Activated CD4-positive, CD25-positive, alpha-beta regulatory T cell treated with anti-CD3 and anti-CD28 coated beads, Interleukin-2, amount 50 U/mL, for 24 hours (primary cell): ENCODE data around the gene CLTC.
"Not testable (repeated sequence)": the region's sequence is repeated elsewhere in the genome, so short reads cannot be mapped to it uniquely, and the experiment has no call there.

Source experiments
- ATAC-seq, 2 donors: fragments of 150-1000 bp; cut with Tn5 transposase; one replicate each; pipeline ENCODE4 v1.10.0; 2021; ENCODE audit warnings: mild to moderate bottlenecking in 1 of 2, moderate library complexity in 1 of 2

CLTC gene

GRCh38 chr17:59634632-59635541 is 15.2 kb downstream of the CLTC start:
- ATAC-seq: peak; percentile 51 to 70

DNA sequence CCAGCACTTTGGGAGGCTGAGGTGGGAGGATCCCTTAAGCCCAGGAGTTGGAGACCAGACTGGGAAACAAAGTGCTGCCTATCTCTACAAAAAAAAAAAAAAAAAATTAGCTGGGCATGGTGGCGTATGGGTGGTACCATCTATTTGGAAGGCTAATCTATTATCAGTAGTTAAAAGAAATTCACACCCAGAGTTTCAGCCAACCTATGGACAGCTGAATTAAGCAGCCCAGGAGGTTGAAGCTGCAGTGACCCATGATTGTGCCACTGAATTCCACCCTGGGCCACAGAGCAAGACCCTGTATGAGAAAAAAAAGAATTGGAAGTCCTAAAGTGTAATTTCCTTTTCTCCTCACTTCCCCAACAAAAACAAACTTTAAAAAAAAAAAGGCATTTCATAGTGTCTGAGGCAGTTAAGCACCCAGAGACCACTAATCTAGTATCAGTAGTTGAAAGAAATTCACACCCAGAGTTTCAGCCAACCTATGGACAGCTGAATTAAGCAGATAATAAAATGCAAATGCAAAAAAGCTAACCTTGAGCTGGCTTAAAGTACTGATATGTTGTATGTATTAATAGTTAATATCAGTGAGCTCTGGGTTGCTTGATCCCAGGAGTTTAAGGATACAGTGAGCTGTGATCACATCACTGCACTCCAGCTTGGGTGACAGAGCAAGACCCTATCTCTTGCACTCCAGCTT is 18.1 kb downstream of the CLTC start:
- no peak for ATAC-seq

DNA sequence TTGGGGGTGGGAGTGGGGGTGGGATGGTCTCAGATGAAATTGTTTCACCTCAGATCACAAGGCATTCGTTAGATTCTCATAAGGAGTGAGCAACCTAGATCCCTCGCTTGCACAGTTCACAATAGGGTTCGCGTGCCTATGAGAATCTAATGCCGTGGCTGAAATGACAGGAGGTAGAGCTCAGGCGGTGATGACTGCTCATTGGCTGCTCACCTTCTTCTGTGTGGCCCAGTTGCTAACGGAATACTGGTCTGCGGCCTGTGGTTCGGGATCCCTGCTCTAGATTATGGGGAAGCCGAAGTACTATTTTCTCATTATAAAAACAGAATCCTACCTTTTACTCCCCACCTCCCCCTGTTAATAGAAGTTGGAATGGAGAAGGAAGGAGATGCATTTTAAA is 18.9 kb downstream of the CLTC start:
- no peak for ATAC-seq

DNA sequence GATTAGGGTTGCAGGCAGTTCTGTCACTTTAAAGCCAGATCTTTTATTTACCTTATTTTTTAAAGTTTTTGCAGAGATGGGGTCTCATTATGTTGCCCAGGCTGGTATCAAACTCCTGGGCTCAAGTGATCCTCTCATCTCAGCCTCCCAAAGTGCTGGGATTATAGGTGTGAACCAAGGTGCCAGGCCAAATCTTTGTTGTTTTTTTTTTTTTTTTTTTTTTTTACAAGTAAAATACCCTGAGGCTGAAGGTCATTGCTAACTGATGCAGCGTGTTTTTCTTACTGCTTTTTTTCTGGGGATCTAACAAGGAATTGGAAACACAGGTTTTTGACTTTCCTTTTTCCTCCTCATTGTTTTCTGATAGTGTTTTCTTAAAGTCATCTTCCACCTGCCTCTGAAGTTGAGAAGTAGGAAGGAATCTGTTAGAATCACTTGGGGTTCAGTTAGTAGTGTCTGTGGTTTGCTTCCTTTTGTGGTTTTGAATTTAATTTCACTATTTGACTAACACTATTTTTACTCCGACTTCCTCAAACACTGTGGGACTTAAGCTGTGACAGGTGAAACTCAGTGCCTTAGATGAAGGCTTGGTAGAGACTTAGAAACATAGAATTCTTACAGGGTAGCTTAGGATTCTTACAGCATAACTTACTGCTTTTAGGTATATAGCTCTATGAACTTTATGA is 22.2 kb downstream of the CLTC start:
- peak; percentile 87 to 88 for ATAC-seq

DNA sequence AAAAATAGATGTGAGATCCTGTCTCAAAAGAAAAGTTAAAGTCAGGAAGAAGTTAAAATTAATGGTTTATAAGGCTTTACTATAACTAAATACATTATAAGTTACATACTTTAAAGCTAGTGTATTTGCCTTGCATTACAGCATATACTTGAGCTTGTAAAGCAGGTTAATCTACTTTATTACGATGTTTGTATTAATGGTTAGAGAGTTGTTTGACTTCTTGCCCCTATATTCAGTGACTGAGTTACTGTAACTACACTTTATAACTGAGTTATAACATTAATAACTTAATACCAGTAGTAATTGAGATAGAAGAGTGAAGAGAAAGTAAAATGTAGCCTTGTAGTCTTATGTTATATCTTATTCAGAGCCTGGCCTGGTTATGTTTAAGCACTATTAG is 22.9 kb downstream of the CLTC start:
- no peak for ATAC-seq

GRCh38 chr17:59643159-59644140 is 23.8 kb downstream of the CLTC start:
- ATAC-seq: peak in 1 of 2 donors; percentile 56

DNA sequence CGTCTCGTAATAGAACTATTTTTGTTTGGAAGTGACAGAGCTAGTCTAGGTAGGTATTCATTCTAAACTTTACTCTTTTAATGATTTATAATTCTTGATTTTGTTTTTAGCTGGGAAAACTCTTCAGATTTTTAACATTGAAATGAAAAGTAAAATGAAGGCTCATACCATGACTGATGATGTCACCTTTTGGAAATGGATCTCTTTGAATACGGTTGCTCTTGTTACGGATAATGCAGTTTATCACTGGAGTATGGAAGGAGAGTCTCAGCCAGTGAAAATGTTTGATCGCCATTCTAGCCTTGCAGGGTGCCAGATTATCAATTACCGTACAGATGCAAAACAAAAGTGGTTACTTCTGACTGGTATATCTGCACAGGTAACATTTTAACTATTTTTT is 27.6 kb downstream of the CLTC start:
- no peak for ATAC-seq

- no peak for ATAC-seq
These were observed 30.2 kb downstream of the CLTC start for GRCh38 chr17:59649886-59650285.

DNA sequence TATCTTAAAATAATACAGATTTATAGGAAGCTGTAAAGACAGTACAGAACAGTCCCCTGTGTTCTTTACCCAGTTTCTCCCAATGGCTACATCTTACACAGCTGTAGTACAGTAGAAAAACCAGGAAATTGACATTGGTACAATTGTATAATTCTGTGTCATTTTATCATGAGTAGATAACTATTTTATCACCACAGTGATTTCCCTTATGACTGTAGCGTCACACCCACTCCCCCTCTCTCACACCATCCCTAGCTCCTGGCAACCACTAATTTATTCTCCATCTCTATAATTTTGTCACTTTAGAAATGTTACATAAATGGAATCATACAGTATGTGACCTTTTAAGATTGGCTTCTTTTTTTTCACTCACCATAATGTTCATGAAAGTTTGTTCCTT is 30.9 kb downstream of the CLTC start:
- peak in 1 of 2 donors; percentile 63 for ATAC-seq

DNA sequence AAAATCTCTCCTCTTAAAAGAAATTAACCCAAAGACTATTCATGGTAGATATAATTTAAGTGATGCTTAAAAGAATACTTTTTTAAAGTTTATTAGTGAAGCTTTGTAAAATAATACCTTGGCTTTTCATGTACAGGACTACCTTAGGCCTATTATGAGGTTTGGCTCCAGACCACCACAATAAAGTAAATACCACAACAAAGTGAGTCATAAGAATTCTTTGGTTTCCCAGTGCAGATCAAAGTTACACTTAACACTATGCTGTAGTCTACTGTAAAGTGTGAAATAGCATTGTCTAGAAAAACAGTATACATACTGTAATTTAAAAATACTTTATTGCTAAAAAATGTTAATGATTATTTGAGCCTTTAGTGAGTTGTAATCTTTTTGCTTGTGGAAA is 31.7 kb downstream of the CLTC start:
- ATAC-seq: peak in 1 of 2 donors; percentile 33

DNA sequence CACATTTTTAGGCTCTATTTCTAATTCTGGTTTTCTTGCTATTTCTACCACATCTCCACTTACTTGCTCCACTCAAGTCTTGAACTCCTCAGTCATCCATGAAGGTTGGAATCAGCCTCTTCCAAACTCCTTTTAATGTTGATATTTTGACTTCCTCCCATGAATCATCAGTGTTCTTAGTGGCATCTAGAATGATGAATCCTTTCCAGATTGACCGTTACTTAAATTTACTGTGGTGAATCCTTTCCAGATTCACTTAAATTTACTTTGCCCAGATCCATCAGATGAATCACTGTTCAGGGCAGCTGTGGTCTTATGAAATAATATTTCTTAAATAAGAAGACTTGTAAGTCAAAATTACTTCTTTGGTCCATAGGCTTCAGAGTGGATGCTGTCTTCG is 32.4 kb downstream of the CLTC start:
- no peak for ATAC-seq

DNA sequence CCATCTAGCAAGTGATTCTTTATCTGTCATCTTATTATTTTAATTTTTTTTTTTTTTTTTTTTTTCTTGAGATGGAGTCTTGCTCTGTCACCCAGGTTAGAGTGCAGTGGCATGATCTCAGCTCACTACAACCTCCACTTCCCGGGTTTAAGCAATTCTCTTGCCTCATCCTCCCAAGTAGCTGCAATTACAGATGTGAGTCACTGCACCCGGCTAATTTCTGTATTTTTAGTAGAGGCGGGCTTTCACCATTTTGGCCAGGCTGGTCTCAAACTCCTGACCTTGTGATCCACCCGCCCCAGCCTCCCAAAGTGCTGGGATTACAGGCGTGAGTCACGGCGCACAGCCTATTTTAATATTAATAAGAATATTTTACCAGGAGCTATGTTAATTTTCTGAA is 36.9 kb downstream of the CLTC start:
- not testable (repeated sequence) for ATAC-seq

- ATAC-seq: no peak
These were observed 46.5 kb downstream of the CLTC start for GRCh38 chr17:59666235-59666634.

- ATAC-seq: no peak
These were observed 49.1 kb downstream of the CLTC start for GRCh38 chr17:59668816-59669215.

DNA sequence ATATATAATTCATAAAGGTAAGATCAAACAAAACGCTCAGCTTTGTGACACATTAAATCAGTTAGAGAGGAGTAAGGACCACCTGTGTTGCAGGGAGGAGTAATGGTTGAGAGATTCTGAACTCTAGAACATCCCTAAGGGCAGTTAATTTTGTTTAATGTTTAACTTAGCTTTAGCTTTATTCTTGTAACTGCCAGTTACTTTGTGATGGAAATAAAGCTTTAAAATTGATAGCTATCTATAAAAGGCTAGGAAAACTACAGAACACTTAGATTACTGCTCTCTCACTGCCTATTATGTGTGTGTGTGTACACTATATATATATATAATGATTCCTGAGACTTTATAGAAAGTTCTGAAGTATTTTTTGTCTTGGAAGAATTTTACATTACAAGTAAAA is 49.7 kb downstream of the CLTC start:
- ATAC-seq: no peak

DNA sequence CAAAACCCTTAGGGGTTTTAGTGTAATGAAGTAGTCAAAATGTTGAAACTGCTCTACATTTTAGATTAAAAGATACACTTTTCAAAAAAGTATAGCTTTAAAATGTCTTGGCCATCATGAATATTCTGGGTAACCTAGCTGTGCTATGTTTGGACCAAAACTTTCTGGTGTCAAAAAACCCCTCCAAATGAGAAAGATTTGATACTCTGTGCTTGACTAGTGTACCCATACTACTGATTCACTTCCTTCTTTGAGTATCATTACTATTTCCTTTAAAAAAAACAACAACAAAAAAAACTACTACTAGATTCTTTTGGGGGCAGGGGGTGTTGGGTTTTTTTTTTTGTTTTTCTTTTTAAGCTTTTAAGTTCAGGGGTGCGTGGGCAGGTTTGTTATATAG is 50.2 kb downstream of the CLTC start:
- no peak for ATAC-seq

DNA sequence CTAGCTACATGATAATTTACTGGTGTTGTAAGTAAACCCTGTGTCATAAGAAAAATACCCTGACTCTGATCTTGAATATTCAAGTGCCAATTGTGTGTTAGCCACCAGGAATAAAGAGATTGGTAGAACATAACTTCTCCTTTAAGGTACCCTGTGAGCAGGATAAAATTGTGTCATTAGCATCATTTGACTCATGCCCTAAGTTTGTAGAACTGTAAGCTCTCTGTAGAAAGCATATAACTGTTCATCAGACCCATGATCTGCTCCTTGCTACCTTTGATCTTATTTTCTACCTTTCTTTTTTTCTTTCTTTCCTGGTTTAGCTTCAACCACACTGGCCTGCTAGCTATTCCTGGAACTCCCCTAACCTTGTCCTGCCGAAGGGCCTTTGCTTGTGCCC is 51.7 kb downstream of the CLTC start:
- ATAC-seq: peak in 1 of 2 donors; percentile 41

DNA sequence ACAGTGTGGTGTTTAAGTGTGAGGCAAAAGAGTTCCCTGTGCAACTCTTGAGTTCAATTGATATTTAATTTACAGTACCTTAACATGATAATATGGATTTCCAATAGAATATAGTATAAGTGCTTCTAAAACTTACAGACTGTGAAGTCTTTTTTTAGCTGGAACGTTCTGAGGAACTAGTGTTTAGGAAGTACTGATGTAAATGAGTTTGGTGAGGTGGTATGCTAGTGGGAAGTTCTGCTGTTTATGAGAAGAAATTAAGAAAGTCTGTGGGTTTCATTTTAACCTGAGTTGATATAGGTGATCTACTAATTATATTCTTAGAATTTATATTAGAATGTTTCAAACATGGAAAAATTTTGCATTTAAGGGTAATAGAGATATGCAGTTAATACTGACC is 55.5 kb downstream of the CLTC start:
- ATAC-seq: no peak

DNA sequence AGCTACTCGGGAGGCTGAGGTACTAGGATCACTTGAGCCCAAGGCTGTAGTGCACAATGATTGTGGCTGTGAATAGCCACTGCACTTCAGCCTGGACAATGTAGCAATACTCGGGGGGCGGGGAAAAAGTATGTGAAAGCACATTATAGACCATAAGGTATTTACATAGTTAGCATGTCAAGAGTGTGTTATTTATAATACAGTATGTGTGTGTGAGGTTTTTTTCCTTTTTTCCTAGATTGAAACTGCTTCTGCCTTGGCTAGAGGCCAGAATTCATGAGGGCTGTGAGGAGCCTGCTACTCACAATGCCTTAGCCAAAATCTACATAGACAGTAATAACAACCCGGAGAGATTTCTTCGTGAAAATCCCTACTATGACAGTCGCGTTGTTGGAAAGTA is 57.0 kb downstream of the CLTC start:
- ATAC-seq: no peak

- ATAC-seq: no peak
These were observed 59.2 kb downstream of the CLTC start for GRCh38 chr17:59678918-59679317.

DNA sequence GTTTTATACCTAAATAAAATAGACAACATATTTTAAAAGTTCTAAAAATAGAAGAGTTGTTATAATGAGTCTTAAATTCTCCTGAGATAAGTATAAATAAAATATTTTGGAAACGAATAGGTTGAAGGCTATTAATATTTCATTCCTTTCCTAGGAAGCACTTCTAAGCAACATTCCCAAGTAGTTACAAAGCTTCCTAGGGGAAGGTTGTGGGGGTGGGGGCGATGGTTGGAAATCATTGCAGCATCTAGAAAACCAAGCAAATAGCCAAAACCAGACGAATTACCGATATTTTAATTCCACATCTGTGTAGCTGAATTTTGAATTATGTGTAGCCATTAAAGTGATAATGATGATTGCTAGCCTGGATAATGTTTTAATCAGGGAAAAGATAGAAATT is 60.6 kb downstream of the CLTC start:
- ATAC-seq: no peak

DNA sequence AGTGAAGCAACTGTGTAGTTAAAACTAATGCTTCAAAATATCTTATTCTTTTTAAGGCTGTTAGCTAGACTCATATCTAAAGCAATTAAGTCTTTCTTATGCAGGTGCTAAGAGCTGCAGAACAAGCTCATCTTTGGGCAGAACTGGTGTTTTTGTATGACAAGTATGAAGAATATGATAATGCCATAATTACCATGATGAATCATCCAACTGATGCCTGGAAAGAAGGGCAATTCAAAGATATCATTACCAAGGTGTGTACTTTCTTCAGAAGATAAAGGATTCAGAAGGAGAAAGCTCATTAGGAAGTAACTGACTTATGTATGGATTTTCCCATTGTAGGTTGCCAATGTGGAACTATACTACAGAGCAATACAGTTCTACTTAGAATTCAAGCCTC is 63.6 kb downstream of the CLTC start:
- peak in 1 of 2 donors; percentile 30 for ATAC-seq
